ENCODE results near the gene EPHA5. TPM values are rescaled to one million over a fixed set of nuclear protein-coding genes. Genes with fewer than 3 reads are reported as not detected.

Gene EPHA5
- total RNA-seq, 1 donor from 2014 or later: 1.6 TPM

DNA sequence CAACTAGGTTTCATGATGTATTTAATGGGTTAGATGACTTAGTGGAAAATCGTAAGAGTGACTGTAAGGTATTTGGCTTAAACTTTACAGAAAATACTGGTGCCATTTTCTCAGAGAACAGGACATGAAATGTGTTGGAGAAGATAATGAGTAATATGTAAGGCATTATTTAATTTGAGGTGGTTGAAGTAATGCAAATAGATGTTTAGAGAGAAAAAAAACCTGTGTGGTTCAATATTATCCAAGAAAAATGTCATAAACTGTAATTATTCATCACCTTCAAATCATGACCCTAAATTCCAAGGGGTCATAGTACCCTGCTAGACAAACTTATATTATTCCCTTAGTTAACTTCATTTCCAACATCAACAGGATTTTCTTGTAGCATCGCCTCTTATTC lies 171.7 kb downstream of the EPHA5 start:
- peaks cover 8% of the 10 kb centered on the region for H3K9me3 Mint-ChIP-seq (ENCODE audit: low read depth)
- H3K4me1 Mint-ChIP-seq (ENCODE audit: low read depth): peaks cover 38% of the 10 kb centered on the region
- DNase-seq (ENCODE audit: low spot score): no peak
- H3K27ac Mint-ChIP-seq (ENCODE audit: unreplicated experiment): no peak overlapping the region
- TF ChIP-seq, protein P1, sequence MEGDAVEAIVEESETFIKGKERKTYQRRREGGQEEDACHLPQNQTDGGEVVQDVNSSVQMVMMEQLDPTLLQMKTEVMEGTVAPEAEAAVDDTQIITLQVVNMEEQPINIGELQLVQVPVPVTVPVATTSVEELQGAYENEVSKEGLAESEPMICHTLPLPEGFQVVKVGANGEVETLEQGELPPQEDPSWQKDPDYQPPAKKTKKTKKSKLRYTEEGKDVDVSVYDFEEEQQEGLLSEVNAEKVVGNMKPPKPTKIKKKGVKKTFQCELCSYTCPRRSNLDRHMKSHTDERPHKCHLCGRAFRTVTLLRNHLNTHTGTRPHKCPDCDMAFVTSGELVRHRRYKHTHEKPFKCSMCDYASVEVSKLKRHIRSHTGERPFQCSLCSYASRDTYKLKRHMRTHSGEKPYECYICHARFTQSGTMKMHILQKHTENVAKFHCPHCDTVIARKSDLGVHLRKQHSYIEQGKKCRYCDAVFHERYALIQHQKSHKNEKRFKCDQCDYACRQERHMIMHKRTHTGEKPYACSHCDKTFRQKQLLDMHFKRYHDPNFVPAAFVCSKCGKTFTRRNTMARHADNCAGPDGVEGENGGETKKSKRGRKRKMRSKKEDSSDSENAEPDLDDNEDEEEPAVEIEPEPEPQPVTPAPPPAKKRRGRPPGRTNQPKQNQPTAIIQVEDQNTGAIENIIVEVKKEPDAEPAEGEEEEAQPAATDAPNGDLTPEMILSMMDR (IDR thresholded peaks at IDR 0.05): no peak
- H3K27me3 Mint-ChIP-seq (ENCODE audit: low read depth): no peaks in the 10 kb centered on the region
- peaks cover 2% of the 10 kb centered on the region for H3K36me3 Mint-ChIP-seq (ENCODE audit: low read depth)
- H3K4me3 Mint-ChIP-seq (ENCODE audit: unreplicated experiment): no peak overlapping the region

DNA sequence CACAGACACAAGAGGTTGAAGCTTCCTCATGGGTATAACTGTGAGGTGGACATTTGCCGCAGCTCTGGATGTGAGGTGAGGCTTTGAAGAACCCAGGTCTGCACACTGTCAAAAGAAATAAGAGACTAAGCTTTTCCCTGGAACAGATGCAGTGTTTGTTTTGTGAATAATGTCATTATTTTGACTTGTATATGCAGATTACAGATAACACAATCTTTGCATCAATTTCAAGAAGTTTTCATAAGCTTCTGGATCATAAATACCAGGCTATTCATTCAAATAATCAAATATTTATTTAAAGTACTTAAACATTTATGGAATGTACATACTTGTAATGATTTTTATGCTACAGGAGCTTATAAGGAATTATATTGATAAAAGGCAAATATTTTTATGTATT lies 174.8 kb downstream of the EPHA5 start:
- TF ChIP-seq, protein P1 (IDR thresholded peaks at IDR 0.05): no peak
- peaks cover 19% of the 10 kb centered on the region for H3K4me1 Mint-ChIP-seq (ENCODE audit: low read depth)
- no peak overlapping the region for H3K27ac Mint-ChIP-seq (ENCODE audit: unreplicated experiment)
- H3K4me3 Mint-ChIP-seq (ENCODE audit: unreplicated experiment): no peak overlapping the region
- peaks cover 3% of the 10 kb centered on the region for H3K36me3 Mint-ChIP-seq (ENCODE audit: low read depth)
- H3K9me3 Mint-ChIP-seq (ENCODE audit: low read depth): no peaks in the 10 kb centered on the region
- no peak for DNase-seq (ENCODE audit: low spot score)
- no peaks in the 10 kb centered on the region for H3K27me3 Mint-ChIP-seq (ENCODE audit: low read depth)

- Mint-ChIP-seq H3K27ac (ENCODE audit: unreplicated experiment) (no peak overlapping the region), H3K4me1 (ENCODE audit: low read depth) (peaks cover 8% of the 10 kb centered on the region), H3K27me3 (ENCODE audit: low read depth) (no peaks in the 10 kb centered on the region), H3K4me3 (ENCODE audit: unreplicated experiment) (no peak overlapping the region), H3K36me3 (ENCODE audit: low read depth) (no peaks in the 10 kb centered on the region), H3K9me3 (ENCODE audit: low read depth) (no peaks in the 10 kb centered on the region)
- TF ChIP-seq, protein P1 (IDR thresholded peaks at IDR 0.05): no peak
- no peak for DNase-seq (ENCODE audit: low spot score)
These were observed 187.9 kb downstream of the EPHA5 start for GRCh38 chr4:65482410-65482809.

DNA sequence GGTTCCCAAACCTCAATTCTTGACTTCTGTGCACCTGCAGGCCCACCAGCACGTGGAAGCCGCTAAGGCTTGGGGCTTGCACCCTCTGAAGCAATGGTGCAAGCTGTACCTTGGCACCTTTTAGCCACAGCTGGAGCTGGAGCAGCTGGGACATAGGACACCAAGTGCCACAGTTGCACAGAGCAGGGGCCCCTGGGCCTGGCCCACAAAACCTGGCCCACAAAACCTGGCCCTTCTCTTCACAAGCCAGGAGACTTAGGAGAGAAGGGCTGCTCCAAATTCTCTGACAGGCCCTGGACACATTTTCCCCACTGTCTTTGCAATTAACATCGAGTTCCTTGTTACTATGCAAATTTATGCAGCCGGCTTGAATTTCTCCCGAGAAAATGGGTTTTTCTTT lies 197.8 kb downstream of the EPHA5 start:
- H3K9me3 Mint-ChIP-seq (ENCODE audit: low read depth): no peaks in the 10 kb centered on the region
- H3K4me1 Mint-ChIP-seq (ENCODE audit: low read depth): no peaks in the 10 kb centered on the region
- no peaks in the 10 kb centered on the region for H3K27me3 Mint-ChIP-seq (ENCODE audit: low read depth)
- DNase-seq (ENCODE audit: low spot score): no peak
- H3K36me3 Mint-ChIP-seq (ENCODE audit: low read depth): no peaks in the 10 kb centered on the region
- no peak overlapping the region for H3K27ac Mint-ChIP-seq (ENCODE audit: unreplicated experiment)
- no peak overlapping the region for H3K4me3 Mint-ChIP-seq (ENCODE audit: unreplicated experiment)
- TF ChIP-seq, protein P1 (IDR thresholded peaks at IDR 0.05): no peak

- no peaks in the 10 kb centered on the region for H3K36me3 Mint-ChIP-seq (ENCODE audit: low read depth)
- DNase-seq (ENCODE audit: low spot score): no peak
- no peaks in the 10 kb centered on the region for H3K4me1 Mint-ChIP-seq (ENCODE audit: low read depth)
- H3K27me3 Mint-ChIP-seq (ENCODE audit: low read depth): no peaks in the 10 kb centered on the region
- TF ChIP-seq, protein P1 (IDR thresholded peaks at IDR 0.05): no peak
- H3K27ac Mint-ChIP-seq (ENCODE audit: unreplicated experiment): no peak overlapping the region
- H3K9me3 Mint-ChIP-seq (ENCODE audit: low read depth): no peaks in the 10 kb centered on the region
- no peak overlapping the region for H3K4me3 Mint-ChIP-seq (ENCODE audit: unreplicated experiment)
These were observed 203.1 kb downstream of the EPHA5 start for GRCh38 chr4:65467068-65467680.
